Kidney tubule cell (primary cell): ENCODE measurements around the gene GSTP1.
"Not testable (repeated sequence)": the region's sequence is repeated elsewhere in the genome, so short reads cannot be mapped to it uniquely, and the experiment has no call there.

Source experiments
- DNase-seq: peaks from one replicate; pipeline ENCODE4 v3.0.0-alpha.2; 2018; ENCODE audit warnings: low spot score

Gene GSTP1

DNA sequence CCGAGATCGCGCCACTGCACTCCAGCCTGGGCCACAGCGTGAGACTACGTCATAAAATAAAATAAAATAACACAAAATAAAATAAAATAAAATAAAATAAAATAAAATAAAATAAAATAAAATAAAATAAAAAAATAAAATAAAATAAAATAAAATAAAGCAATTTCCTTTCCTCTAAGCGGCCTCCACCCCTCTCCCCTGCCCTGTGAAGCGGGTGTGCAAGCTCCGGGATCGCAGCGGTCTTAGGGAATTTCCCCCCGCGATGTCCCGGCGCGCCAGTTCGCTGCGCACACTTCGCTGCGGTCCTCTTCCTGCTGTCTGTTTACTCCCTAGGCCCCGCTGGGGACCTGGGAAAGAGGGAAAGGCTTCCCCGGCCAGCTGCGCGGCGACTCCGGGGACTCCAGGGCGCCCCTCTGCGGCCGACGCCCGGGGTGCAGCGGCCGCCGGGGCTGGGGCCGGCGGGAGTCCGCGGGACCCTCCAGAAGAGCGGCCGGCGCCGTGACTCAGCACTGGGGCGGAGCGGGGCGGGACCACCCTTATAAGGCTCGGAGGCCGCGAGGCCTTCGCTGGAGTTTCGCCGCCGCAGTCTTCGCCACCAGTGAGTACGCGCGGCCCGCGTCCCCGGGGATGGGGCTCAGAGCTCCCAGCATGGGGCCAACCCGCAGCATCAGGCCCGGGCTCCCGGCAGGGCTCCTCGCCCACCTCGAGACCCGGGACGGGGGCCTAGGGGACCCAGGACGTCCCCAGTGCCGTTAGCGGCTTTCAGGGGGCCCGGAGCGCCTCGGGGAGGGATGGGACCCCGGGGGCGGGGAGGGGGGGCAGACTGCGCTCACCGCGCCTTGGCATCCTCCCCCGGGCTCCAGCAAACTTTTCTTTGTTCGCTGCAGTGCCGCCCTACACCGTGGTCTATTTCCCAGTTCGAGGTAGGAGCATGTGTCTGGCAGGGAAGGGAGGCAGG, at the start of gene GSTP1:
GSTP1 (plus strand) TSS at position 566 of the 958 bp plus-strand sequence; CDS start at position 598, 32 bp downstream.
- DNase-seq = peak; percentile 96

DNA sequence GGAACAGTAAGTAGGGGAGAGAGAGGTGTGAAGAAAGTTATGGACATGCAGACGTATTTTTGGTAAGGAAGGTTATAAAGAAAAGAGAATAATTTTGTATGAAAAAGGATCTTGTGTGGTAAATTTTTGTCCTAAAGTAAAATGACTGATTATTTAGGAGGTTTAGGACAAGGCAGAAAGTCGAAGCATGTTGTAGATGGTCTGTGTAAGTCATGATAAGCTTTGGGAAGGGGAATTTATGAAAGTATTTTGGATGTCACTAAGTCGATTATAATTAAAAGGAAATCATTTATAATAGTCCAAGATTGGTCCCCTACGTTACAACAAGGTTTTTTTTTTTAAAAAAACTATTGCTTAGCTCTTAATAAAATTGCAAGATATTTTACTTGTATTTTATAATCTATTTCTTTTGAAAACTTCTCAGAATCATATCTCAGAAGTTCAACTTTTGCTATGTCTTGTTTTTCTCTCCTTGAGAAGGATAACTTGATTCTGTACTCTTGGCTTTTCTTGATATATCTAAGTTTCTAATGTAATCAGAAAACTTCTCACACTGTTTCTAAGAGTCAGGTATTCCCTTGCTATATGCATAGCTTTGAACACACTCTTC, 49.4 kb upstream of the GSTP1 start:
- DNase-seq = peak; percentile 18

DNA sequence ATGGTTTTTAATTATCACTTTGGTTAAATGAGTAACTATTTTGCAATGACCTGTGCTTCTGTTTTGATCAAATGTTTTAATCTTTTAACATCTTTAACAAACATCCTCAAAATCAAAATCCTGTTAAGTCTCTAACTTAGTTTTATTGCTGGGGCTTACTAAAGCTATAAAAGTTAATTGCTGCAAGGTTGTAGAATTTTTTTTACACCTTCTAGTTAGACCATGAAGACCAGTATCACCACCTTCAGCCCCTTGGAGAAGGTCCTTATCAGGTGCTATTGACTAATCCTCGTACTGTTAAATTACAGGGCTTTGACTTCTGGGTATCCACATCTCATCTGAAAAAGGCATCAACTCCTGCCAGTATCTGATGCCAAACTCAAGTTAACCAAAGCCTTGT, 48.1 kb upstream of the GSTP1 start:
- no peak for DNase-seq

- no peak for DNase-seq
Measured at GRCh38 chr11:67538306-67538705, 45.3 kb upstream of the GSTP1 start.

- no peak for DNase-seq
Measured at GRCh38 chr11:67538823-67539505, 44.6 kb upstream of the GSTP1 start.

DNA sequence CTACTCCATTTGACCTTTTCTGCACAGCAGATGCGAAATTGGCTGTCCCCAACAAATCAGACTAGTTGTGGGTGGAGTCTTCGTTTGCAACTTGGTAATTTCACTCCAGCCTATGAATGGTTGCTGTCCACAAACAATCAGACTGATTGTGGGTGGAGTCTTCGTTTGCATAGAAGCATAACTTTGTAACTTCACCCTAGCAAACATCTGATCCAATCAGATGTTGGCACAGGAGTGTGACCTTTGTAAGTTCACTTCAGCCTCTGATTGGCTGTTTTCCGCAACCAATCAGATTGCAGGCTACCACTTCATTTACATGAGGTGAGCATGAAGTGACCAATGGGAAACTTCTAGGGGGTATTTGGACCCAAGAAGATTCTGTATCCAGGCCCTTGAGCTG, 44.1 kb upstream of the GSTP1 start:
- no peak for DNase-seq

DNA sequence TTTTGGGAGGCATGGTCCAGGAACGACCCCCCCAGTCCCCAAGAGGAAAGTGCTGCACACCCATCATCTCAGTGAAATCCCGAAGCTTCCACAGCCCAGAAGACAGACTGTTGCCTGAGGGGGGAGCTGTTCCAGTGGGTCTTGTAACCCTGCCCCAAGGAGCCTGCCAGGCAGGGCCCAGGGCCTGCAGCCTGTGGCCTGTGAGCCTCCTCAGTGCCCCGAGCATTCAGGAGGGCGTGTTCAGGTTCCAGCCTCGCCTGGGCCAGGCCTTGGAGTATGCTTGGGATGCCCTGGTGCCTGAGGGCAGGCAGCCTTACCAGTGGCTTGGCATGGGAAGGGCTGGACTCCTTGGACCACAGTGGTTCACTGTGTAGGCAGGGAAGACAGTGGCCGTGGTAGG, 42.4 kb upstream of the GSTP1 start:
- DNase-seq = no peak

GRCh38 chr11:67542169-67542568, 41.4 kb upstream of the GSTP1 start:
- DNase-seq = no peak

DNA sequence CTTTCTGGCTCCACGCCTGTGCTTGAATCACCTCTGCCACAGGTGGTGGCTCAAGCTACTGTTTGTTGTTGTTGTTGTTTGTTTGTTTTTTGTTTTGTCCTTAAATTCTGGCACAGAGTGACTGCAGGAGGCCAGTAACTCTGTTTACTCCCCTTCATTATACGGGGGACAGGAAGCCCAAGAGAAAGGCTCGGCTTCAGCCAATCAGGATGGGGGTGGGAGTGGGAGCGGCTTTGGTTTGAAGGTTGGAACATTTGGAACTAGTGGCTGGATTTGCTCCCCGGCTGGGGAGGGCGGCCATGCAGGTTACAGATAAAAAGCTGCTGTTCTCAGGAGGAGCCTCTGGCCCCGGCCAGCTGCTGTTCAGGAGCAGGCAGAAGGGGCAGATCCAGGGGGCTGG, 40.6 kb upstream of the GSTP1 start:
- no peak for DNase-seq

DNA sequence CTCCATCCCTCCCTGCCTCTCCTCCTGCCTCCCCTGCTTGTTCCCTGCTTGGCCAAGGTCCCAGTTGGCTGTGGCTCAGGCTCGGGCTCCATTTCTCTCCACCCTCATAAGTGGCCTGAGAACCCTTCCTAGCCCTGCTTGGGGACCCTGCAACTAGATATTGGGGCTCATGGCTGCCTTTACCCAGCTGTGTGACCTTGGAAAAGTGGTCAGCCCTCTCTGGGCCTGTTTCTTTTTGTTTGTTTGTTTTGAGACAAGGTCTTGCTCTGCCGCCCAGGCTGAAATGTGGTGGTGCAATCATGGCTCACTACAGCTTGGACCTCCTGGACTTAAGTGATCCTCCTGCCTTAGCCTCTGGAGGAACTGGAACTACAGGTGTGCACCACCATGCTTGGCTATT, 40.0 kb upstream of the GSTP1 start:
- no peak for DNase-seq

- peak; percentile 86 for DNase-seq
Measured at GRCh38 chr11:67544616-67545242, 38.9 kb upstream of the GSTP1 start.

DNA sequence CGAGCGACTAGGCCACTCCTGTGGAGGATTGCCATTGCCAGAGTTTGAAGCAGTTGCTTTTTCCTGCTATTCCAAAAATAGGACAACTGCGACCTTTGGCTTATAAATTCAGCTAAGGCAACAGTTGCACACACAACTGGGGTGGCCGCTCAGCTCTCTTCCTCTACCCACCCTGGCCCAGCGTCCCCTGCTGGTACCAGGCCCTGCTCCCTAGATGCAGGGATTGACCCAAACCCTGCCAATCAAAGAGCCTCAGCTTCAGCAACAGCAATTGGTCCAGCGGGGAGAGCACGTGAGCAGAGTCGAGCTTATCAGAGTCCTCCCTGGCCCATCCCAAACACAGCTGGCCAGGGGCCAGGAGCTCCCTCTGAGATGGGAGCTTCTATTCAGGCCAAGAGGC, 38.3 kb upstream of the GSTP1 start:
- DNase-seq = peak; percentile 78

DNA sequence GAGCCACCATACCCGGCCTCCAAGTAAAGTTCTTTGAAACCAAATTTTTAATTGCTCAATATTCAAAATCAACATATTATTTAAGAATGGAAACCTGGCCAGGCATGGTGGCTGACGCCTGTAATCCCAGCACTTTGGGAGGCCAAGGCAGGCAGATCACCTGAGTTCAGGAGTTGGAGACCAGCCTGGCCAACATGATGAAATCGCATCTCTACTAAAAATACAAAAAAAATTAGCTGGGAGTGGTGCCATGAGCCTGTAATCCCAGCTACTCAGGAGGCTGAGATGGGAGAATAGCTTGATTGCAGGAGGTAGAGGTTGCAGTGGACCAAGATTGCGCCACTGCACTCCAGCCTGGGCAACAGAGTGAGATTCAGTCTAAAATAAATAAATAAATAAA, 35.5 kb upstream of the GSTP1 start:
- not testable (repeated sequence) for DNase-seq

- no peak for DNase-seq
Measured at GRCh38 chr11:67548555-67549110, 35.0 kb upstream of the GSTP1 start.

GRCh38 chr11:67551127-67551526, 32.5 kb upstream of the GSTP1 start:
- DNase-seq = no peak

DNA sequence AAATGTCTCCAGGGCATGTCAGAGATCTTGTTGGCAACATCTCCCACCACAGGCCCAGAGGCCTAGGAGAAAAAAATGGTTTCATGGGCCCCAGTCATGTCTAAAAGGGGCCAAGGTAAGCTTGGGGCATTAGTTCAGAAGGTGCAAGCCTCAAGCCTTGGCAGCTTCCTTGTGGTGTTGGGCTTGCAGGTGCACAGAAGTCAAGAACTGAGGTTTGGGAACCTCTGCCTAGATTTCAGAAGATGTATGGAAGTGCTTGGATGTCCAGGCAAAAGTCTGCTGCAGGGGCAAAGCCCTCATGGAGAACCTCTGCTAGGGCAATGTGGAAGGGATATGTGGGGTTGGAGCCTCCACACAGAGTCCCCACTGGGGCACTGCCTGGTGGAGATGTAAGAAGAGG, 31.9 kb upstream of the GSTP1 start:
- not testable (repeated sequence) for DNase-seq

GRCh38 chr11:67556244-67556643, 27.4 kb upstream of the GSTP1 start:
- no peak for DNase-seq

DNA sequence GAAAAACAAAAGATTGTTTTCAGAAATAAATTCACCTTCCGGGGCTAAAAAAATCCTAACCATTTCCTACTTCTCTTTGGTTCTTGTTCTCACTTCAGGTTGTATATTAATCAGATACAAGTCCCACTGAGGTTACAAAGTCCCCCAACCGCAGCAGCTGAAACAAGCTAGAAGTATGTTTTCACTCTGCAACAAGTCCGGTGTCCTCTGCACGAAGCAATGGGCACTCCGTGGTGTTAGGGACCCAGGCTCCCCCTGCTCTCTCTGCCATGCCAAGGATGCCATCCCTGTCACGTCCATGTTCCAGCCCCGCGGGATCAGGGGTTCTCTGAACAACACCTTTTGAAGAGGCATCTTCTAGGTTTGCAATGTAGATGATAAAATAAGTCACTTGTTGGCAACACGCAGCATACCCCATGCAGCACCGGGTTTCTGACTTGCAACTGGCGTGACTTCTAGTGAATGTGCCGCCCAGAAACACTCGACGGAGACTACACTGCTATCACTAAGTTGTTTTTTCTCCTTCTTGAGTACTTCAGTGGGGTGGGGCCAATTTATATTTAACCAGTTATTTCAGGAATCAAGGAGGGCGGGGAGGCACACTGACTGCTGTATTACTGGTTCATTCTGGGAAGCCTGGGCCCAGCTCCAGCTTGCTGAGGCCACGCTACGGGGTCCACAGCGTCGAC, 25.4 kb upstream of the GSTP1 start:
- peak; percentile 78 for DNase-seq

GRCh38 chr11:67561971-67562619, 21.5 kb upstream of the GSTP1 start:
- peak; percentile 95 for DNase-seq

DNA sequence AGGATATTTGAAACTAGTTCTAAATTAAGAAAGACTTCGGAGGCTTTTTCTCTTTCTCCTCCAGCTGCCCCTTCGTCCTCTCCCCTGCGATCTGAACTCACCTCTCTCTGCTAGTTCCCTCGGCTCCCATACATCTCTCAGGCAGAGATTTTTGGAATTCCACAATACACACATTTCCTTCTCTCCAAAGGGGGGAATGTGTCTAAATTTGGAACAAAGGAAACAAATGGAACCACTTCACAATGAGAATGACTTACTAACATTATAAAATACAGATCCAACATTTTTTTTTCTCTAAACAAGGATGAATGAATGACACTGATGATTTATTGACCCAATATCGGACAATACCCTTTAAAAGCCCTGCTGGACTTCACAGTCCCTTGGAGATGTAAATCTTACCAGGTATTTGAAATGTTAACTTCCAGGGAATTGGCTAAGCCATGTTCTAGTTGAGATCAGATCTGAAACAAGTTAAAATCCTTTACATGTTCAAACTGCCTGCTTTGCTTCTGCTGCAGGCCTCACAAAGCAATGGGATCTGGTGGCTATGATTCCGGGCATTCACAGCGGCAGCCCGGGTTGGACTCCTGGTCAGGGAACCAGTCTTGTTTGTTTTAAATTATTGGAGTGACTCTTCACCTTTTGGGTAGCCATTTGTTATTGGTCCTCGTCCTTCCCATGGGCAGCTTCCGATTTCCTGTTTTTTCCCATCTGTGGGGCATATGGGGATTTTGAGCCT, 20.5 kb upstream of the GSTP1 start:
- peak; percentile 55 for DNase-seq
